ENCODE measurements around the gene FMR1NB.

FMR1NB gene, protein sequence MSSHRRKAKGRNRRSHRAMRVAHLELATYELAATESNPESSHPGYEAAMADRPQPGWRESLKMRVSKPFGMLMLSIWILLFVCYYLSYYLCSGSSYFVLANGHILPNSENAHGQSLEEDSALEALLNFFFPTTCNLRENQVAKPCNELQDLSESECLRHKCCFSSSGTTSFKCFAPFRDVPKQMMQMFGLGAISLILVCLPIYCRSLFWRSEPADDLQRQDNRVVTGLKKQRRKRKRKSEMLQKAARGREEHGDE

GRCh38 chrX:147981038-147981752, at the start of gene FMR1NB:
TSS of gene FMR1NB (plus strand) at chrX:147981337. CDS start at chrX:147981403, 66 bp downstream.
- intact Hi-C loops (cut with micrococcal nuclease) = no loop called here

GRCh38 chrX:147933815-147934214, 47.3 kb upstream of the FMR1NB start:
- H3K27ac Mint-ChIP-seq = no peak overlapping the region

More at GRCh38 chrX:147981038-147981752, at the start of gene FMR1NB:
- Mint-ChIP-seq H3K4me3 (no peak within 1 kb of the TSS), H3K27ac (no peak within 1 kb of the TSS), H3K27me3 (no peaks in the 10 kb centered on the region), H3K36me3 (ENCODE audit: low read depth) (no peaks in the 10 kb centered on the region), H3K9me3 (no peaks in the 10 kb centered on the region), H3K4me1 (ENCODE audit: low read depth) (no peaks in the 10 kb centered on the region)

DNA sequence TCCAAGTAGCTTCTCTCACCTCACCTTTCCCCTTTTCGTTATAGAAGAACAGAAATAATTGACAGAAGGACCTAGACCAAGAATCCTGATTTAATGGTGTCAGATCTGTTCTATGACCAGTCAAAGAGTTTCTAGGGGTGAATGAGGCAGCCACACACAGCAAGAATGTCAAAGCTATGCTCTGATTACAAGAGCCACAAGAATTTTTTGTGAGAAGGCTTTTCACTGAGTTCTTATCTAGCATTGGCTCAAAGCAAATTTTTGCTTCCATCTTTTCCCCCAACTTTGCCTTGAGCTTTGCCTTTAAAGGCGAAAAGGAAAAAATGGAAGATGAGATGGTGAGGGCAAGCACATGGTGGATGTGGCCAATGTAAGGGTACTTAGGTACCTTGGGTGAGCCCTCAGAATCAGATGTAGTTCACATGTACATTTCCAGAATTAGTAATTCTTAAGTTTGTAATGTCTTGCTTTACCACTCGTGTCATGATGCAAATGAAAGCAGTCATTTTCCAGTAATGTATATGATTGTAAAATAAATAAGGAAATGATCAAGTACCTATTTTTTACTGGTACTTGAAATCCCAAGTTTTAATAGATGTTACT, 45.9 kb upstream of the FMR1NB start:
- no peaks in the 10 kb centered on the region for H3K9me3 Mint-ChIP-seq
- peaks cover 47% of the 10 kb centered on the region for H3K36me3 Mint-ChIP-seq (ENCODE audit: low read depth)
- H3K4me3 Mint-ChIP-seq = no peak overlapping the region
- H3K27me3 Mint-ChIP-seq = no peaks in the 10 kb centered on the region
- H3K27ac Mint-ChIP-seq = no peak overlapping the region
- H3K4me1 Mint-ChIP-seq (ENCODE audit: low read depth) = no peaks in the 10 kb centered on the region
- intact Hi-C loops (cut with micrococcal nuclease) = loop anchor here (10.0 kb wide), 1 partner anchor 1540 kb away; no protein-coding TSS in a partner anchor

More at GRCh38 chrX:147933815-147934214, 47.3 kb upstream of the FMR1NB start:
- Mint-ChIP-seq H3K9me3 (no peaks in the 10 kb centered on the region), H3K4me3 (no peak overlapping the region), H3K27me3 (no peaks in the 10 kb centered on the region), H3K4me1 (ENCODE audit: low read depth) (no peaks in the 10 kb centered on the region), H3K36me3 (ENCODE audit: low read depth) (peaks cover 47% of the 10 kb centered on the region)
- intact Hi-C loops (cut with micrococcal nuclease) = loop anchor here (10.0 kb wide), 1 partner anchor 1541 kb away; no protein-coding TSS in a partner anchor

DNA sequence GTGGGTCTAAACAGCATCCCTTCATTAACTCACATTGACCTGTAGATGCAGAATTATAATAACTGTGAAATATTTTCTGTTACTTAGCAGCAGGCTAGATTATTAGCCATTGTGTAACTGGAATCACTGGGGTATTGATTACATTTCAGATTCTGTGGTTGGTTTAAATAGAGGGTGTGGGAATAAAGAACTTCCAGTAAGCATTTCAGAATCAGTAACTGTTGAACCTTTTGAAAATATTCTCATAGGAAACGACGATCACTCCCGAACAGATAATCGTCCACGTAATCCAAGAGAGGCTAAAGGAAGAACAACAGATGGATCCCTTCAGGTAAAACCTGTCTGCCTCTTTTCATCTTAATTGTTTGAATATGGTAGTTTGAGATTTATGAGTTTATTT, 35.9 kb upstream of the FMR1NB start:
- Mint-ChIP-seq H3K36me3 (ENCODE audit: low read depth) (peaks cover 73% of the 10 kb centered on the region), H3K27ac (no peak overlapping the region), H3K9me3 (no peaks in the 10 kb centered on the region), H3K27me3 (no peaks in the 10 kb centered on the region), H3K4me1 (ENCODE audit: low read depth) (no peaks in the 10 kb centered on the region), H3K4me3 (no peak overlapping the region)
- intact Hi-C loops (cut with micrococcal nuclease) = no loop called here

DNA sequence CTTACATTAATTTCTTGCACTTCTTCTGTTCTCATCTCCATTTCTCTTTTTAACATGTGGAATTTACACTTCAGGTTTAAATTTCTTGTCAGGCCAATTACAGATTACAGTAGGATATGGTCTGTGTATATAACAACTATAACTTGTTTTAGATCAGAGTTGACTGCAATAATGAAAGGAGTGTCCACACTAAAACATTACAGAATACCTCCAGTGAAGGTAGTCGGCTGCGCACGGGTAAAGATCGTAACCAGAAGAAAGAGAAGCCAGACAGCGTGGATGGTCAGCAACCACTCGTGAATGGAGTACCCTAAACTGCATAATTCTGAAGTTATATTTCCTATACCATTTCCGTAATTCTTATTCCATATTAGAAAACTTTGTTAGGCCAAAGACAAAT, 32.6 kb upstream of the FMR1NB start:
- no peaks in the 10 kb centered on the region for H3K27me3 Mint-ChIP-seq
- no peaks in the 10 kb centered on the region for H3K4me1 Mint-ChIP-seq (ENCODE audit: low read depth)
- H3K4me3 Mint-ChIP-seq = no peak overlapping the region
- no peak overlapping the region for H3K27ac Mint-ChIP-seq
- no peaks in the 10 kb centered on the region for H3K9me3 Mint-ChIP-seq
- intact Hi-C loops (cut with micrococcal nuclease) = no loop called here
- peaks cover 49% of the 10 kb centered on the region for H3K36me3 Mint-ChIP-seq (ENCODE audit: low read depth)

DNA sequence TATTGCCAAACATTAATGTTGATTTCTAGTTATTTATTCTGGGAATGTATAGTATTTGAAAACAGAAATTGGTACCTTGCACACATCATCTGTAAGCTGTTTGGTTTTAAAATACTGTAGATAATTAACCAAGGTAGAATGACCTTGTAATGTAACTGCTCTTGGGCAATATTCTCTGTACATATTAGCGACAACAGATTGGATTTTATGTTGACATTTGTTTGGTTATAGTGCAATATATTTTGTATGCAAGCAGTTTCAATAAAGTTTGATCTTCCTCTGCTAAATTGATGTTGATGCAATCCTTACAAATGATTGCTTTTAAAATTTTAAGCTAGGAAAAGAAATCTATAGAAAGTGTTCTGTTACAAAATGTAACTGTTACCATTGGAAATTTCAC, 30.8 kb upstream of the FMR1NB start:
- Mint-ChIP-seq H3K27ac (no peak overlapping the region), H3K4me1 (ENCODE audit: low read depth) (no peaks in the 10 kb centered on the region), H3K9me3 (no peaks in the 10 kb centered on the region), H3K4me3 (no peak overlapping the region), H3K36me3 (ENCODE audit: low read depth) (peaks cover 30% of the 10 kb centered on the region), H3K27me3 (no peaks in the 10 kb centered on the region)
- intact Hi-C loops (cut with micrococcal nuclease) = no loop called here

DNA sequence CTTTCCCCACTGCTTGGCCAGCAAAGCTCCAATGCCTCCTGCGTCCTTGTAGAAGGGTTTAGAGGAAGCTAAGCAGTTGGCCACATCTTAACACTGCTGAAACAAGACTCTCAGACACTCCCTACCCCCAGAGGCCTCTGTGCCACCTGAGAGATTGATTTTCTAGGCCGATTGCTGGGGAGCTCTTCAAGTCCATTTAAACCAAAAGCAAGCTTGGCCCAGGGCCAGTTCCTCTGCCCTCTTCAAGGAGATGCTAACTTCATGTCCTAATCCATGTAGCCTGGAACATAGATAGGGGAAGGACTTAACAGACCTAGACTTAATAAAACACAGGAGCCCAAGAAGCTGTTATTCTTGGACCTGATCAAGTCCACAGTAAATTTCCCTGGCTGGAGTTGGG, 27.2 kb upstream of the FMR1NB start:
- intact Hi-C loops (cut with micrococcal nuclease) = no loop called here
- Mint-ChIP-seq H3K27me3 (no peaks in the 10 kb centered on the region), H3K27ac (no peak overlapping the region), H3K9me3 (no peaks in the 10 kb centered on the region), H3K4me1 (ENCODE audit: low read depth) (no peaks in the 10 kb centered on the region), H3K4me3 (no peak overlapping the region), H3K36me3 (ENCODE audit: low read depth) (peaks cover 8% of the 10 kb centered on the region)

DNA sequence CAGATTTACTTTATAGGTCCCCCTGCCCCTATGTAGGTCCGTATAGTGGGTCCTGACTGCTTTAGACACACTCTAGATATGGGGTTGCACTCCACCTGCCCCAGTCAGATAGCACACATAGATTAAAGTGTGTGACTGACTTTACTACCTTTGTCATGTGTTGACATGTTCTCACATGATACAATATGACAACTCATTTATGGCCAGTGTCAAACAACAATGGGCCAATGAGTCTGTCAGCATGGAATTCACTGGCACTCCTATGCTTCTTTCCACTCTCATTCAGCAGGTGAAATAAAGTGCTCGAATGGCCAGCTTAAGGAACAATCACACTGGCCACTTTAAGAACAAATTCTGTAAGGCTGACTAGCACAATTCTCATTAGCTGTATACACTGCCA, 23.8 kb upstream of the FMR1NB start:
- H3K4me3 Mint-ChIP-seq = no peak overlapping the region
- intact Hi-C loops (cut with micrococcal nuclease) = no loop called here
- H3K36me3 Mint-ChIP-seq (ENCODE audit: low read depth) = no peaks in the 10 kb centered on the region
- H3K4me1 Mint-ChIP-seq (ENCODE audit: low read depth) = no peaks in the 10 kb centered on the region
- no peaks in the 10 kb centered on the region for H3K9me3 Mint-ChIP-seq
- H3K27ac Mint-ChIP-seq = no peak overlapping the region
- no peaks in the 10 kb centered on the region for H3K27me3 Mint-ChIP-seq

DNA sequence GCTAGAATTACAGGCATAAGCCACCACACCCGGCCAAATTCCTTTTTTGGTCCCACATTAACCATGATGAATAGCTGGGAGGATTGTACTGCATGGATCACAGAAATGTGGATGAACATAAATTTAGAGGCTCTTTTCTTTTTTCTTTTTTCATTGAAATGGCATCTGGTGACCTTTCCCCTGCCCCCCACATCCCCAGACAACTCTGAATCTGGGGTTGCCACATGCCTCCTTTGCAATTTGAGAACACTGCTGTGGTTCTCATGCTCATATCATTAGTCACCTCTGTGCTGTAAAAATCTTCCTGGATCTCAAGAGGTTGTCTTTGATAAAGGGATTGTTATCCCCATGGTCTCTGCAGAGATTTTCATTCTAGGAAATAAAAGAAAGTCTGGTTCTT, 22.8 kb upstream of the FMR1NB start:
- no peaks in the 10 kb centered on the region for H3K4me1 Mint-ChIP-seq (ENCODE audit: low read depth)
- H3K4me3 Mint-ChIP-seq = no peak overlapping the region
- H3K27me3 Mint-ChIP-seq = no peaks in the 10 kb centered on the region
- intact Hi-C loops (cut with micrococcal nuclease) = no loop called here
- no peak overlapping the region for H3K27ac Mint-ChIP-seq
- no peaks in the 10 kb centered on the region for H3K36me3 Mint-ChIP-seq (ENCODE audit: low read depth)
- H3K9me3 Mint-ChIP-seq = no peaks in the 10 kb centered on the region

- H3K27me3 Mint-ChIP-seq = no peaks in the 10 kb centered on the region
- no peaks in the 10 kb centered on the region for H3K9me3 Mint-ChIP-seq
- H3K27ac Mint-ChIP-seq = no peak overlapping the region
- no peak overlapping the region for H3K4me3 Mint-ChIP-seq
- intact Hi-C loops (cut with micrococcal nuclease) = no loop called here
- no peaks in the 10 kb centered on the region for H3K4me1 Mint-ChIP-seq (ENCODE audit: low read depth)
- H3K36me3 Mint-ChIP-seq (ENCODE audit: low read depth) = no peaks in the 10 kb centered on the region
Observed at GRCh38 chrX:147960722-147961121, 20.4 kb upstream of the FMR1NB start.

DNA sequence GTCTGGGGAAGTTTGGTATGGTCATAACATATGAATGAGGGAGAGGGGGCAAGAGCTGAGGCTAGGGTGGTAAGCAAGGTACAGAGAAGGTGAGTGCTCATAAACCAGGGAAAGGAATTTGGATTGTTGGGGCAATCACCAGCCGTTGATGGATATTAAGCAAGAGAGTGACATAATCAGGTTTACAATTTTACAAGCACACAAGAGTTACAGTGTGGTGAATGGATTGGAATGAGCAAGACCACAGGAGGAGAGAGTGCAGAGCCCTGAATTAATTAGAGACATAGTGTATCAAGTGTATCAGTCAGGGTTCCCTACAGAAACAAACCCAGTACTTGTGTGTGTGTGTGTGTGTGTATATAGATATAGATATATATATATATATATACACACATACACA, 18.7 kb upstream of the FMR1NB start:
- intact Hi-C loops (cut with micrococcal nuclease) = no loop called here
- Mint-ChIP-seq H3K36me3 (ENCODE audit: low read depth) (no peaks in the 10 kb centered on the region), H3K4me1 (ENCODE audit: low read depth) (no peaks in the 10 kb centered on the region), H3K9me3 (no peaks in the 10 kb centered on the region), H3K4me3 (no peak overlapping the region), H3K27ac (no peak overlapping the region), H3K27me3 (no peaks in the 10 kb centered on the region)

GRCh38 chrX:147978931-147979330, 2.2 kb upstream of the FMR1NB start:
- Mint-ChIP-seq H3K4me1 (ENCODE audit: low read depth) (no peaks in the 10 kb centered on the region), H3K27ac (no peak overlapping the region), H3K4me3 (no peak overlapping the region), H3K9me3 (no peaks in the 10 kb centered on the region), H3K27me3 (no peaks in the 10 kb centered on the region), H3K36me3 (ENCODE audit: low read depth) (no peaks in the 10 kb centered on the region)
- intact Hi-C loops (cut with micrococcal nuclease) = no loop called here

DNA sequence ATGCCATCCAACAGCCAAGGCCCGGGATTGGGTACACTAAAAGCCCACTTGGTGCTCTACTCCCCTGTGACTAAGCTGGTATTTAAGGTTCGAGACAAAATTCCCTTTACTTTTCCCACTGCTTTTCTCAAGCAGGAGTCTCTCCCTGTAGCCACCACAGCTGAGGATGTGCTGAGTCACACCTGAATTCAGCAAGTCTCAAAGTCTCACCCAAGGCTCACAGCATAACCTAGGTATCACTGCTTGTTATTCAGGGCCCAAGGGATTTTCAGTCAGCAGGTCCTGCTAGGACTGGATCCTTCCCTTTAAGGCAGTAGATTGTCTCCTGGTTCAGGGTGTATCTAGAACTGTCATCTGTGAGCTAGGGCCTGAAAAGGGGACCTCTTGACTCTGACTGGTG, 39.2 kb downstream of the FMR1NB start:
- peaks cover 11% of the 10 kb centered on the region for H3K9me3 Mint-ChIP-seq
- H3K27ac Mint-ChIP-seq = no peak overlapping the region
- peaks cover 12% of the 10 kb centered on the region for H3K4me1 Mint-ChIP-seq (ENCODE audit: low read depth)
- no peak overlapping the region for H3K4me3 Mint-ChIP-seq
- H3K36me3 Mint-ChIP-seq (ENCODE audit: low read depth) = no peaks in the 10 kb centered on the region
- H3K27me3 Mint-ChIP-seq = peaks cover 1% of the 10 kb centered on the region
- intact Hi-C loops (cut with micrococcal nuclease) = no loop called here

DNA sequence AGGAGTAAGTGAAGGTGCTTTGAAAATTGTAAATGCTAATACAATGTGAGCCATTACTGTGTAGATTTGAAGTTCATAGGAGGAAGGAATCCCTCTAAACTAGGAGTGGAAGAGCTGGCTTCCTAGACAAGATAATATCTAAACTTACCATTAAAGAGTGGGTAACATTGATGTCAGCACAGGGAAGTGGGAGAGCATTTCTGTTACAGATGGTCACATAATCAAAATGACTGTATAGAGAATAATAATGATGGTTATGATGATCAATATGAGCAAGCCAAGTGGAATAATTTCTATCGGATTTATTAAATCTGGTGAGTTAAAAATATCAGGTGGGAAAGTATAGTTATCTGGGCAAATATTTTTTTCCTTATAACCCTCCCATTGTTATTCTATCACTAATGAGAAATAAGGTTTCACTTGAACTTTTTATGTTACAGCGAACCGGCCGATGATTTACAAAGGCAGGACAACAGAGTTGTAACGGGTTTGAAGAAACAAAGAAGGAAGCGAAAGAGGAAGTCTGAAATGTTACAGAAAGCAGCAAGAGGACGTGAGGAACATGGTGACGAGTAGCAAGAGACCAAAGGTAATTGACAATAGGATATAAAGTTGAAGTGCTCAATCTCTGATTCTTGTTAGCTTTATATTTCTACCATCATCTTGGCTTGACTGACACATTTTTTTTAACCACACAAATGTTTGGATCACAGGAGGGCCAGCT, 43.5 kb downstream of the FMR1NB start:
- Mint-ChIP-seq H3K9me3 (no peaks in the 10 kb centered on the region), H3K4me1 (ENCODE audit: low read depth) (peaks cover 12% of the 10 kb centered on the region), H3K27ac (no peak overlapping the region), H3K4me3 (no peak overlapping the region), H3K27me3 (no peaks in the 10 kb centered on the region), H3K36me3 (ENCODE audit: low read depth) (no peaks in the 10 kb centered on the region)
- intact Hi-C loops (cut with micrococcal nuclease) = no loop called here
